Retina (tissue), 1 donor: ENCODE results near the gene POLR2J2.
A peak's percentile ranks its signal among the peaks of the same experiment; 100 is the strongest.
"Not testable (repeated sequence)": the region's sequence is repeated elsewhere in the genome, so short reads cannot be mapped to it uniquely, and the experiment has no call there.

Experiments used
- DNase-seq: peaks from one replicate; pipeline ENCODE4 v3.0.0-alpha.2; 2016

POLR2J2 gene

GRCh38 chr7:102667523-102667922 lies 3.9 kb downstream of the POLR2J2 start:
- not testable (repeated sequence) for DNase-seq

GRCh38 chr7:102666850-102667249 lies 4.6 kb downstream of the POLR2J2 start:
- not testable (repeated sequence) for DNase-seq

- not testable (repeated sequence) for DNase-seq
Observed at GRCh38 chr7:102664765-102665164, 6.7 kb downstream of the POLR2J2 start.

GRCh38 chr7:102649924-102650323 lies 21.5 kb downstream of the POLR2J2 start, which contains the start of gene SPDYE2B:
Gene SPDYE2B (plus strand): TSS chr7:102650319. CDS start chr7:102652349, 2,030 bp downstream.
- DNase-seq = not testable (repeated sequence)

GRCh38 chr7:102647813-102648212 lies 23.6 kb downstream of the POLR2J2 start:
- DNase-seq = not testable (repeated sequence)

GRCh38 chr7:102643404-102643803 lies 28.1 kb downstream of the POLR2J2 start:
- DNase-seq = not testable (repeated sequence)

GRCh38 chr7:102642691-102643090 lies 28.8 kb downstream of the POLR2J2 start, which contains the start of gene UPK3BL1:
Gene UPK3BL1 (minus strand): TSS chr7:102642791. CDS start chr7:102642741, 50 bp downstream.
- DNase-seq = not testable (repeated sequence)

- DNase-seq = not testable (repeated sequence)
Observed at GRCh38 chr7:102638848-102639247, 32.6 kb downstream of the POLR2J2 start.

- DNase-seq = not testable (repeated sequence)
Observed at GRCh38 chr7:102636956-102637355, 34.5 kb downstream of the POLR2J2 start.

- DNase-seq = not testable (repeated sequence)
Observed at GRCh38 chr7:102635354-102635753, 36.1 kb downstream of the POLR2J2 start.

GRCh38 chr7:102634299-102634698 lies 37.2 kb downstream of the POLR2J2 start:
- not testable (repeated sequence) for DNase-seq

- DNase-seq = not testable (repeated sequence)
Observed at GRCh38 chr7:102630622-102631021, 40.8 kb downstream of the POLR2J2 start.

GRCh38 chr7:102627271-102627904 lies 44.1 kb downstream of the POLR2J2 start:
- DNase-seq = not testable (repeated sequence)

GRCh38 chr7:102618122-102618521 lies 53.3 kb downstream of the POLR2J2 start:
- DNase-seq = not testable (repeated sequence)

- peak; percentile 0 for DNase-seq
Observed at GRCh38 chr7:102616507-102617125, 54.8 kb downstream of the POLR2J2 start, which contains the start of gene RASA4. Gene RASA4 (minus strand): TSS chr7:102616756. CDS start chr7:102616689, 67 bp downstream.
